Dendritic cell treated with granulocyte-macrophage colony-stimulating factor and Interleukin-4, amounts not matched to agents 40 ng/mL and 50 ng/mL, for 4 days (primary cell): ENCODE data around the gene MGMT.

Source experiments
- H3K27ac Mint-ChIP-seq: one replicate; pipeline ENCODE4 v1.8.0; 2022; ENCODE audit warnings: mild to moderate bottlenecking, mixed read lengths
- H3K27me3 Mint-ChIP-seq: one replicate; pipeline ENCODE4 v1.8.0; 2022; ENCODE audit warnings: mild to moderate bottlenecking, mixed read lengths
- H3K36me3 Mint-ChIP-seq: one replicate; pipeline ENCODE4 v1.8.0; 2022; ENCODE audit warnings: low read depth, mixed read lengths
- H3K4me1 Mint-ChIP-seq: one replicate; pipeline ENCODE4 v1.8.0; 2022; ENCODE audit warnings: low read depth, mixed read lengths
- H3K4me3 Mint-ChIP-seq: one replicate; pipeline ENCODE4 v1.8.0; 2022; ENCODE audit warnings: mild to moderate bottlenecking, moderate library complexity, mixed read lengths
- H3K9me3 Mint-ChIP-seq: one replicate; pipeline ENCODE4 v1.8.0; 2022; ENCODE audit warnings: mixed read lengths
- intact Hi-C: fragments of 100-400 bp; cut with micrococcal nuclease; formaldehyde crosslinking; loops from one replicate; pipeline ENCODE4 v1.15.0; 2022

MGMT gene

DNA sequence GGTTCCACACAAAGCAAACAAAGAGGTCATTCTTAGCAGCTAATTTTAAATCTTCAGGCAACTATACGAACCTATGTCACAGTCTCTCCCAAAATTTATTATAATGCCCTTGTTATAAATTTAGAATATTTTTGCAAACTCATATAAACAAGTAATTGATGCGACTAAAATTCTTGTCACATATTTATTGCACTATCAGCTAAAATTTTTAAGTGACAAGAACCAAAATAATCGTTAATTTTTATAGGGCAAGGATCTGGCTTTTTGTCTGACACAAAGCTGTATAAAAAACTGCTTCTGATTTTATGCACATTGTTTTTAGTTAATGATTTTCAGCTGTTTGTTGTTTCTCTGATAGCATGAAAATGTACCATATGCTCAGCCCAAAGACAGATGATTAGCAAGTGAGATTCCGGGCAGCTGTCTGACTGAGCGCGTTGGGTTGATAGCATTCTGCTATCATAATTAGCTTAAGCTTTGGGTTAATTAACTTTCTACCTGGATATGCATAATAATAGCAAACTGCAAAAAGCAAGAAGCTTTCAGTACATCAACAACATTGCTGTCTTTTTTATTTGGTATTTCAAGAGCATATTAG lies 136.0 kb downstream of the MGMT start:
- peaks cover 5% of the 10 kb centered on the region for H3K4me1 Mint-ChIP-seq
- H3K9me3 Mint-ChIP-seq = peaks cover 2% of the 10 kb centered on the region
- no peak overlapping the region for H3K4me3 Mint-ChIP-seq
- no peaks in the 10 kb centered on the region for H3K36me3 Mint-ChIP-seq
- intact Hi-C loops = no loop called here
- H3K27me3 Mint-ChIP-seq = no peaks in the 10 kb centered on the region
- no peak overlapping the region for H3K27ac Mint-ChIP-seq

DNA sequence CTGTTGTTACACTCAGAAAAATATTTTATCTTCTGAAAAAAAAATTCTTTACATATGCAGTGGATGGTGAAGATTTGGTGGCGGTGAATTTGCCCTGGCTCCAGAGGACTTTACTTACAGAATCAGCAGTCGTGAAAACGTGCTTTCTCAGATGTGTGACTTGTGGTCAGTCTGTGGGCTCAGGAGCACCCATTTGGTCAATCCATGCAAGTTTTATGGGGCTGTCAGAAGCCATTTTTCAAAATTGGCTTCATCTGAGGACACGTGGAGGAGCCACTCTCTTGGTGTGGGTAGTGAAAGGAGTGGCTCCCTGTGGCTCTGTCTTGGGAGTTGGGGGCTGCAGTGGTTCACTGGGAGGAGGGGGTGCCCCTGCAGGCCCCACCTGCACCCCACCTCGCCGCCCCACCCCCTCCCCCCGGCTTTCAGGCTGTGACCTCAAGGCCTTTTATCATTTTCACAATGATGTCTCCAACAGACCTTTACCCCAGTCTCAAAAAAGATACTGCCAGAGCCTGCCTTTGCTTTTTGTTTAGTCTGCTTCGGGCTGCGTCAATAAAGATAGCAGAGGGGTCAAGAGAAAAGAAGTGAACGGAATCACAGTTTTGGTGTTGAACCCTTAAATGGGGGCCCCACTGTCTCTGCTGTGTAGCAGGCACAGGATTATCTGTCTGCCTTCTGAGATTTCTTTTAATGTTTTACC lies 137.4 kb downstream of the MGMT start:
- Mint-ChIP-seq H3K36me3 (no peaks in the 10 kb centered on the region), H3K9me3 (peaks cover 8% of the 10 kb centered on the region), H3K27ac (no peak overlapping the region), H3K4me3 (no peak overlapping the region), H3K4me1 (peaks cover 5% of the 10 kb centered on the region), H3K27me3 (no peaks in the 10 kb centered on the region)
- intact Hi-C loops = no loop called here

DNA sequence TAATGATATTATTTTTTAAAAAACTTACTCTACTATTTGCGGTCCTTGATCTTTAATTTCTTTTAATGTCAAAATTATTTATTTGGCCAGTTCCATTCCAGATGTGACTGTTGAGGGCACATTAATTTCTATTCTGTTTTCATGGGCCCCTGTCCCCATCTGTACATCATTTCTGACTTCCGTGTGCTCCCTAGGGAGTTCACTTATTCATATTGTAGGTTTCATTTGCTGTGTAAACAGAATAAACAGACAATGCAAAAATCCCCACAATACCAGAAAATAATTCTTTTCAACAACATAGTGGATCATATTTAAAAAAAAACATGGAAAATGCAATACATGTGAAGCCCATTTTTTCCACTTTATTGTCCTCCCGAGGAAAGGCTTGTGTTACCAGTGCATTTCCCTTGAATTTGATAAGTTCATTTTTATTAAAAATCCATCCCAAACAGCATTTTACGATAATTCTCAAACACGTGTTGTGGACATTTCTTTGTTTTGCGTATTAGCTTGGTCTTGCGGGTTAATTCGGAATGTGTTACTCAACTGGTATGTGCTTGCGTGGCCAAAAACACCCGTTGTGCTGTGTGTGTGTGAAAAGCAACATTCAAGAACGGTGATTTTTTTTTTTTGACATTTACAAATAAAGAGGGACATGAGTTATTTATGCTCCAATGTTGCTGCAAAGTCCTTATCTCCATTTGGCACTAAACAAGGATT lies 138.4 kb downstream of the MGMT start:
- Mint-ChIP-seq H3K27me3 (no peaks in the 10 kb centered on the region), H3K4me3 (no peak overlapping the region), H3K9me3 (peaks cover 17% of the 10 kb centered on the region), H3K36me3 (no peaks in the 10 kb centered on the region), H3K27ac (no peak overlapping the region), H3K4me1 (peaks cover 5% of the 10 kb centered on the region)
- intact Hi-C loops = no loop called here

DNA sequence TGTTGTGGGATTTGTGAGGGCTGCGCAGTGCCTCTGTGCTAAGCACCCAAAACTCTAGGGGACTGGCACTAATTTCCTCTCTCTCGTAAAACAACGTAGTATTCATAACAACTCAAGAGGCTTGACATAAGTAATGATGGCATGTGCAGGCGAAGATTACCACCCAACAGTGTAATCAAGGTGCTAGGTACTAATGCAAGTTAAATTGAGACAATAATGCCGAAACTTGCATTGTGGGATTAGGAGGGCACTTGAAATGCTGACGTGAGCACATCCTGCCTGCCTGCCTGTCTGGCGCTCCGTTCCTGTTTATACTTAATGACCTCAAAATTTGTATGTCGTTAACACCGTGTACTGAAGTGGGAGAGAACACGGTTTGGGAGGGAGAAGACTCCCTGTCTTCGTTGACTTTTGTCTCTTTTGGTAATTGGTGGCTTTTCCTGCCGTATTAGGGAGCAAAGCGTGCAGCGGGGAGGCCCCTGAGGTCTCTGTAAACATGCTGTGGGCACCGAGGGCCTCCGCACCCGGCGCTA lies 139.0 kb downstream of the MGMT start:
- Mint-ChIP-seq H3K4me1 (peaks cover 5% of the 10 kb centered on the region), H3K9me3 (peaks cover 23% of the 10 kb centered on the region), H3K36me3 (no peaks in the 10 kb centered on the region), H3K4me3 (no peak overlapping the region), H3K27me3 (no peaks in the 10 kb centered on the region), H3K27ac (no peak overlapping the region)
- intact Hi-C loops = no loop called here

DNA sequence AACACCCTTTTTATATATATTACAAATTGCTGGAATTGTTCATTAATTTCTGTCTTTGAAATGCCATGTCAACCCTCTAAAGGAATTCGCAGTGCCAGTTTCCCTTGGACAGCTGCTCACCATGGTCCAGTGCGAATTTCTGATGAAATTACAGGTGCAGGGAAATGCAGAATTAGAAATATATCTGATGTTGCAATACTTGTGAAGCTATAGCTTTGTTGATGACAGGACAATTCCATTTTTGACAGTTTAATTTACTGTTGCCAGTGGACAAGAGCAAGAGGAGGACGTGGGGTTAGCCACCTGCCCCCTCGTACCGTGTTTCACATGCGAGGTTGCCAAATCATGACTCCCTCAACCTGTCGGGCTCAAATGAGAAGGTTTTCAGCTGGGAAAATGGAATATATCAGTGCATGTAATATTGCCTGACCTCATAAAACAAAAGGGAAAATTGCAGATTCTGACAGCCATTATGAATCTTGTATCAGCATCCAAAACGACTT lies 140.6 kb downstream of the MGMT start:
- Mint-ChIP-seq H3K27ac (no peak overlapping the region), H3K4me3 (no peak overlapping the region), H3K27me3 (no peaks in the 10 kb centered on the region), H3K4me1 (peaks cover 5% of the 10 kb centered on the region), H3K36me3 (no peaks in the 10 kb centered on the region), H3K9me3 (peaks cover 27% of the 10 kb centered on the region)
- intact Hi-C loops = no loop called here

DNA sequence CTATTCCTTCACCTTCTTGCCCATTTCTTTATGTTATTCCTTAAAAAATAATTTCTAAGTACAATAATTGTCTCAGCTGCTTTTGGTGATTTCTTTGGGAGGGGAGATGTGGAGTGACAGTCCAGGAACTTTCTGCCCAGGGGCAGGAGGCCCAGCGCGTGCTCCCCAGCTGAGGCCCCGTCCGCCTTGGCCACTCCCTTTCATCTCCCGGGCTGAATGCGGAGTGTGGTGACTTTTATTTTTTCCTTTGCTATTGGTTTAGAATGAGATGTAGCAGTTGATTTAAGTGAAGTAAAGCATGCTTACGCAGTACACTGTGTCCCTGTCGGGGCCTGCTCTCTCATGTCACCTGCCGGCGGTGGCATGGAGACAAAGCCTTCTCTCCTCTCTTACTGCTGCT lies 141.6 kb downstream of the MGMT start:
- H3K4me1 Mint-ChIP-seq = peaks cover 5% of the 10 kb centered on the region
- H3K36me3 Mint-ChIP-seq = no peaks in the 10 kb centered on the region
- no peak overlapping the region for H3K27ac Mint-ChIP-seq
- intact Hi-C loops = no loop called here
- H3K27me3 Mint-ChIP-seq = no peaks in the 10 kb centered on the region
- peaks cover 27% of the 10 kb centered on the region for H3K9me3 Mint-ChIP-seq
- H3K4me3 Mint-ChIP-seq = no peak overlapping the region

DNA sequence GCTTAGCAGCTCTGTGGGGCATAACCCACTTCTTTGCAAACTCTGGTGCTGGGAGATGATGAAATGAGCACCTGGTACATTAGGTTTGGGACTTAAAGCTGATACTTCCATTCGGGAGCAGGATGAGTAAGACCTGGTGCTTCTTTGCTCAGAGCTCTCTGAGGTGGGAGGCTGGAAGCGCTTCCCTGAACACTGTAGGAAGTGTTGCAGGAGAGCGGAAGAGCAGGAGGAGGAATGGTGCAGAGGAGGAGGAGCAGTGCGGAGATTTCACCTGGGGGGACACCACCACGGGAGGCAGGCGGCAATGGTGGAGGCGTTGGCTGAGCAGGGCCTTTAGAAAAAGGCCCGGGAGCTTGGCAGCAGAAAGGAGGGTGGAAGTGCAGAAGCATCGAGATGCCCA lies 142.5 kb downstream of the MGMT start:
- Mint-ChIP-seq H3K4me1 (peaks cover 5% of the 10 kb centered on the region), H3K27me3 (no peaks in the 10 kb centered on the region), H3K4me3 (no peak overlapping the region), H3K36me3 (no peaks in the 10 kb centered on the region), H3K27ac (no peak overlapping the region), H3K9me3 (peaks cover 27% of the 10 kb centered on the region)
- intact Hi-C loops = no loop called here

DNA sequence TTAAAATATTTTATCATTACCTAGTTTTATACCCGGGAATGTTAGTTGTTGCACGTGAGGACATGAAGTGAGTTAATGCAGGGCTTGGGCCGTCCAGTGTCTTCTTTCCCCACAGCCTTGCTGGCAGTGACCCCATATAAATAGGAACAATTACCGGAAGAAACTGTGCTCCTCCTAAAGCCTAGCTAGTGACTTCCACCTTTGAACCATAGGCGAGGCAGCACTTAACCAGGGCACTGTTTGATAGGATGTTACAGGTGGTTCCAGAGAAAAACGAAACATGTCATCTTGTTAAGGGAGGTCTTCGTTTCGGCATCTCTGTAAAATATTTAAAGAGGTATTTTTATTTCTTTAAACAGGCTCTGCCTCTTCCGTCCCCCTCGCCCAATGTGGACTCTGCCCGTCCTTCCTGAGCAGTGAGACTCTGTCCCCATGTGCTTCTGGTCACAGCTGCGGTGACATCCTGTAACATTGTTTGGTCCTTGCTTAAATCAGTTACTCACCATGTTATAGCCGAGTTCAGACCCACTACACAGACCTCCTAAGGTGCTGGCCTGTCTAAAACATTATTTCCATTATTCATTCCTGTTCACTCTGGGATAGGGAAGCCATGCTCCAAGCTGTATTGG lies 145.6 kb downstream of the MGMT start:
- Mint-ChIP-seq H3K9me3 (peaks cover 27% of the 10 kb centered on the region), H3K4me3 (no peak overlapping the region), H3K27me3 (no peaks in the 10 kb centered on the region), H3K4me1 (no peaks in the 10 kb centered on the region), H3K27ac (no peak overlapping the region), H3K36me3 (no peaks in the 10 kb centered on the region)
- intact Hi-C loops = no loop called here

DNA sequence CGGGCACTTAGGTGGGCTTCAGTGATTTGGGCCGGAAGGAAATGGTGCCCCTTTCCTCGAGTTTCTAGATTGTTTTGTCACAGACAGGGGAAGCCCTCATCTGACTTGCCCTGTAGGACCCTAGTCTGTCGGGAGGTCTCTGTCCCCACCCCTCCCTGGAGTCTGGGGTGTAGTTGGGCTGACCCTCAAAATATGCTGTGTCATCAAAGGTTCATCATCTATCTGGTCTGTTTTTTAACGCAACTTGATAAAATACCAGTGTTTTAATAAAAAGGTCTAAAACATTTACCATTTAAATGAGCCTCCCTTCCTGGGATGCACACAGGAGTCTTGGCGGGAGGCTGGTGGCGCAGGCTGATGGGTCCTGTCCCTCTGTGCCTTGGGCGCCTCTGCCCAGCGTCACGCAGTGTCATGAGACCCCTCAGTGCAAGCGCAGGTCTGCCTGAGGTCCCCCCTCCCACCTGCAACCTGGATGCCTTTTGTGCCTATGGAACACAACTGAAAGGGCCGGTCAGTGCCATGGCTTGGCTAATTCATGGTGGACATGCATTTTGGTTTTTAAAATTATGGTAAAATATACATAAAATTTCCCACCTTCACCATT lies 146.4 kb downstream of the MGMT start:
- no peaks in the 10 kb centered on the region for H3K36me3 Mint-ChIP-seq
- intact Hi-C loops = no loop called here
- no peaks in the 10 kb centered on the region for H3K27me3 Mint-ChIP-seq
- no peak overlapping the region for H3K27ac Mint-ChIP-seq
- no peak overlapping the region for H3K4me3 Mint-ChIP-seq
- H3K9me3 Mint-ChIP-seq = peaks cover 27% of the 10 kb centered on the region
- no peaks in the 10 kb centered on the region for H3K4me1 Mint-ChIP-seq

DNA sequence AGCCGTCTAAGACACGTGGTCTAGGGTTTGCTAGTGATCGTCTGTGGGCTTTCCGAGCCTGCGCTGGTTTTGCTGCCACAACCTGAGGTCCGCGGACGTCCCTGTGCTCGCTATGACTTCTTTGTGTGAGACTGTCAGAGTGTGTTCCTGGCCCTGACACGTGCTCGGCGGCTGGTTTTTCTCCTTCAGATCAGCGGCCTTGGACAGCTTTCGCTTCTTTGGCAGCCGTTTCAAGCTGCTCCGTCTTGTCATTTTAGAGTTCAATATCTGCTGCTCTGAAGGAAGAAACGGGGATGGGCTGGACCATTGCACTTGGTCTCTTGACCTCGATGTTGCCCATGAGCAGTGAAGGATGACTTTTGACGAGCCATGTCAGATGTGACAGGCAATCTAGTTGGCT lies 147.3 kb downstream of the MGMT start:
- no peaks in the 10 kb centered on the region for H3K36me3 Mint-ChIP-seq
- no peak overlapping the region for H3K4me3 Mint-ChIP-seq
- H3K9me3 Mint-ChIP-seq = peaks cover 20% of the 10 kb centered on the region
- H3K4me1 Mint-ChIP-seq = no peaks in the 10 kb centered on the region
- H3K27me3 Mint-ChIP-seq = no peaks in the 10 kb centered on the region
- intact Hi-C loops = no loop called here
- H3K27ac Mint-ChIP-seq = no peak overlapping the region

DNA sequence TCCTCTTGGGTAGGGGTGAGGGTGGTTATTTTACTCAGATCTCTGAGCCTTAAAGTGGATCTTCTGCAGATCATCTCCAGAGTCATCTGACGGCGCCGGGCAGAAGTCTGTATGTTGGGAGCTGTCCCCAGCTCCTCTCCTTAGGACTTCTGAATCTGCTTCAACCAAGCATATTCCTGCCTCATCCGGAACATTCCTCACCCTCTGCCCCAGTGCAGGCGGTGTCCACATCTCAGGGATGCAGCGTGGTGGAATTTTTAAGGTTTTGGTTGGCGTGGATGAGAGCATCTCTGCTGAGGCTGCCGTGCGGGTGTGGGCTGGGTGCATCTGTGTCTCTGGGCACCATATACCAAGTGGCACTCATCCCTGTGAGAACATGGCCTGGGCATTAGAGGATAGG lies 148.3 kb downstream of the MGMT start:
- H3K36me3 Mint-ChIP-seq = no peaks in the 10 kb centered on the region
- H3K27me3 Mint-ChIP-seq = no peaks in the 10 kb centered on the region
- H3K9me3 Mint-ChIP-seq = peaks cover 10% of the 10 kb centered on the region
- intact Hi-C loops = no loop called here
- no peak overlapping the region for H3K27ac Mint-ChIP-seq
- no peak overlapping the region for H3K4me3 Mint-ChIP-seq
- H3K4me1 Mint-ChIP-seq = no peaks in the 10 kb centered on the region

DNA sequence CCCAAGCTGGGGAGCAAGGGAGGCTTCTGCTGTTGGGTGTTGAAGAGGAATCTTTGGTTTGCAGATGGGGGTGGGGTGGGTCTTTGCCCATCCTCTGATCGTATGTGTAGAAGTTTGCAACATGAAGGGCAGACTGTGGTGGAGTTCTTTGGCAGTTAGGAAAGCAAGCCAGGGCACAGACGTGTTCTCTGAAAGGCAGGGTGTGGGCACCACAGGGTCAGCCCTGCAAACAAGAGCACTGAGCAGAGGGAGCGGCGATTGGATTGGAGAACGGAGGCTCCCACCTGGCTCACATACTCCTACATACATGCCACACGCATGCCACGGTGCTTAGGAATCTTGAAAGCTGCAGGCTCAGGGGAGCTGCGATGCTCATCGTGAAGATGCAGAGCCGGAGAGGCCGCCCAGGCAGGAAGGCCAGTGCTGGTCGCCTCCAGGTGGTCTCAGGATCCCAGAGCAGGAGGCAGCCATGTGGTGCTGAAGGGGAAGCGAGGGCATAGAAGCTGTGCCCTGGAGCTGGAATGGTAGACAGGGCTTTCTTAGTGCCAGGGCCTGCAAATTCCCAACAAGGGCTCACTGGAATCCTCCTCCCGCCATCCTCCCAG lies 149.0 kb downstream of the MGMT start:
- intact Hi-C loops = no loop called here
- no peak overlapping the region for H3K27ac Mint-ChIP-seq
- no peaks in the 10 kb centered on the region for H3K27me3 Mint-ChIP-seq
- no peak overlapping the region for H3K4me3 Mint-ChIP-seq
- H3K36me3 Mint-ChIP-seq = no peaks in the 10 kb centered on the region
- peaks cover 3% of the 10 kb centered on the region for H3K9me3 Mint-ChIP-seq
- H3K4me1 Mint-ChIP-seq = no peaks in the 10 kb centered on the region

DNA sequence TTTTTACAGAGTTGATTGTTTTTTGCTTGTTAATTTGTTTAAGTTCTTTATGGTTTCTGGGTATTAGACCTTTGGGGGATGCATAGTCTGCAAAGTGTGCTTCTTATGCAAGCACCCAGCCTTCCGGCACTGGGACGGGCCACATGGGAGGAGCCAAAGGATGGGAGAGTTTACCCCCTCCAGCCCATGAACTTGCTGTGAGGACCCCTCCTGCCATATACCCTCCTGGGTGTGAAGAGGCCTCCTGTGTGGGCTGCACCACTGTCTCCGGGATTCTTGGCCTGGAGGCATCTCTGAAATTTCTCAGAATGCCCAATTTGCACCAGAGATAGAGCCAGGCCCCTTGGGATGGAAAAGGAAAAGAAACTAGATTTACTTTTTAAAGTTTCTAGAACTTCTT lies 150.7 kb downstream of the MGMT start:
- Mint-ChIP-seq H3K27me3 (no peaks in the 10 kb centered on the region), H3K4me1 (peaks cover 9% of the 10 kb centered on the region), H3K27ac (no peak overlapping the region), H3K36me3 (no peaks in the 10 kb centered on the region), H3K9me3 (no peaks in the 10 kb centered on the region), H3K4me3 (no peak overlapping the region)
- intact Hi-C loops = no loop called here
